ACHN (cell line): ENCODE measurements around the gene UGCG.

Experiments used
- DNase-seq: peaks from one replicate; pipeline ENCODE4 v3.0.0-alpha.2; 2015
- in situ Hi-C: cut with HindIII; loops from 2 replicates; pipeline ENCODE4 v1.10.0; 2017; ENCODE audit warnings: low sequenced_read_pairs, low pct_ligation_motif_present, low pct_unique_long_range_greater_than_20kb

Gene UGCG

DNA sequence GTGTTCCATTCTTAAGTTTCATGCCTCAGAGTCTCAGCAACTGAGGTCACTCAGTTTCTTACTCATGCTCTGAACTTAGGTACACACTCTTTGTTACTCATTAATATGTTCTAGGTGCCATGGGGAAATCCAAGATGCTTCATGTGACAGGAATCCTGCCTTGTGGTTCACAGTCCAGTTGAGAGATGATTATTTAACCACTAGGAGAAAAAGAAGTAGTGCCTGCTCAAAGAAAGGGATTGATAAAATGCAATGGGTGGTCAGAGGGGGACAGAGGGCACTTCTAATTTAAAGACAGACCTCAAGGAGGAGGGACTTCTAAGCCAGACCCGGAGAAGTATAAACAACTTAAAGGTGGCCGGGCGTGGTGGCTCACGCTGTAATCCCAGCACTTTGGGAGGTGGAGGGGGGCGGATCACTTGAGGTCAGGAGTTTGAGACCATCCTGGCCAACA, 69.0 kb downstream of the UGCG start:
- in situ Hi-C loops: no loop called here
- DNase-seq: peak; percentile 98

DNA sequence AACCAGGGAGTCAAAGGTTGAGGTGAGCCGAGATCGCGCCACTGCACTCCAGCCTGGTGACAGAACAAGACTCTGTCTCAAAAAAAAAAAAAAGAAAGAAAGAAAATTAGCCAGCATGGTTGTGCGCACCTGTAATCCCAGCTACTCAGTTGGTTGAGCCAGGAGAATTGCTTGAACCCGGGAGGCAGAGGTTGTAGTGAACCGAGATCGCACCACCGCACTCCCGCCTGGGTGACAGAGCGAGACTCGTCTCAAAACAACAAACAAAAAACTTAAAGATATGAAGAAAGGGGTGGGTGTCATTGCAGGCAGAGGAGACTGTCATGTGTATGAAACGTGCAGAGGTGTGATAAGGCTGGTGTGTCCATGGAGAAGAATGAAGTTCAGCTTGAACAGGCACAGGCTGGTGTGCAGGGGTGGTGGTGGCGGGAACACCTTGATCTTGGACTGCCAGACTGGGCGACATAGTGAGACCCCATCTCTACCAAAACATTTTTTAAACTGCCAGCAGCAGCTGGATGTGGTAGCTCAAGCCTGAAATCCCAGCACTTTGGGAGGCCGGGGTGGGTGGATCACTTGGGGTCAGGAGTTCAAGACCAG, 69.6 kb downstream of the UGCG start:
- in situ Hi-C loops: no loop called here
- DNase-seq: no peak

DNA sequence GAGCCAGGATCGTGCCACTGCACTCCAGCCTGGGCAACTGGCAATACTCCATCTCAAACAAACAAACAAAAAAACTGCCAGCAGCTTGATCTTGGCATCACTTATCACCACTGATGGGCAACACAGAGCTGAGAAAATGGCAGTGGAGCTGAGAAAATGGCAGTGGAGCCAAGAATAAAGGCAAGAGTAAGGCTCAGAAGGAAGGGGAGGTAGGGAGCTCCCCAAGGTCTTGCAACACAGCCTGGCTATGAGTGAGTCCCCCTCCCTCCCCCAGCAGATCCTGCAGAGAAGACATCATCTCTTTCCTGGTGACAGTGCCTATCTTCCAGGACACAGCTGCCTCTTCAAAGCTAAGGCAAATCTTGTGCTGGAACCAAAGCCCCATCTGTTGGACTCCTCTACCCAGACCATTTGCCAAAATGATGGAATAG, 70.3 kb downstream of the UGCG start:
- no peak for DNase-seq
- in situ Hi-C loops: no loop called here

DNA sequence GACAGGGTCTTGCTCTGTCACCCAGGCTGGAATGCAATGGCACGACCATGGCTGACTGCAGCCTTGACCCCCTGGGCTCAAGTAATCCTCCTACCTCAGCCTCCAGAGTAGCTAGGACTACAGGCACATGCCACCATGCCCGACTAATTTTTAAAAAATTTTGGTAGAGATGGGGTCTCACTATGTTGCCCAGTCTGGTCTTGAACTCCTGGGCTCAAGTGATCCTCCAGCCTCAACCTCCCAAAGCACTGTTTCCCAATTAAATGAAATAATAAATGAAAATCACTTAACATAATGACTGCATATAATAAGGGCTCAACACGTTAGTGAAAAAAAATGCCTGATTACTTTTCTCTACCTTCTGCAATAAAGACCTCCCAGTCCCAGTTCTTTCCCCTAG, 71.0 kb downstream of the UGCG start:
- in situ Hi-C loops: no loop called here
- DNase-seq: no peak

DNA sequence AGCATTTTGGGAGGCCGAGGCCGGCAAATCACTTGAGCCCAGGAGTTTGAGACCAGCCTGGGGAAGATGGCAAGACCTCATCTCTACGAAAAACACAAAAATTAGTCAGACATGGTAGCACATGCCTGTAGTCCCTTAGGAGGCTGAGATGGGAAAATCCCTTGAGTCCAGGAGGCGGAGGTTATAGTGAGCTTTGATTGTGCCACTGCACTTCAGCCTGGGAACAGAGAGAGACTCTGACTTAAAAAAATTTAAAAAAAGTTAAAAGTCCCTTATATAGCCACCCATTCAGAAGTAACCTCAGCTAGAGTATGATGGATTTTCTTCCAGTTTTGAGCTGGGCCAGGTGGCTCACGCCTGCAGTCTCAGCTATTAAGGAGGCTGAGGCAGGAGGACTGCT, 72.4 kb downstream of the UGCG start:
- in situ Hi-C loops: no loop called here
- DNase-seq: no peak

DNA sequence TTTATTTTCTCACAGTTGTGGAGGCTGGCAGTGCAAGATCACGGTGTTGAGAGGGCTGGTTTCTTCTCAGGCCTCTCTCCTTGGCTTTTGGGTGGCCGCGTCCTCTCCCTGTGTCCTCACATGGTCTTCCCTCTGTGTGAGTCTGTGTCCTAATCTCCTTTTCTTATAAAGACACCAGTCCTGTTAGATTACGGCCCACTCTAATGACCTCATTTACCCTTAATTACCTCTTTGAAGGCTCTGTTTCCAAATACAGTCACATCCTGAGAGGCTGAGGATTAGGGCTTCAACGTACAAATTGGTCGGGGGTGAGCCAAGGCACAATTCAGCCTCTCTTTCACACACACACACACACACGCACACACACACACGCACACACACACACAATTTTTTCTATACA, 73.0 kb downstream of the UGCG start:
- in situ Hi-C loops: no loop called here
- DNase-seq: no peak

DNA sequence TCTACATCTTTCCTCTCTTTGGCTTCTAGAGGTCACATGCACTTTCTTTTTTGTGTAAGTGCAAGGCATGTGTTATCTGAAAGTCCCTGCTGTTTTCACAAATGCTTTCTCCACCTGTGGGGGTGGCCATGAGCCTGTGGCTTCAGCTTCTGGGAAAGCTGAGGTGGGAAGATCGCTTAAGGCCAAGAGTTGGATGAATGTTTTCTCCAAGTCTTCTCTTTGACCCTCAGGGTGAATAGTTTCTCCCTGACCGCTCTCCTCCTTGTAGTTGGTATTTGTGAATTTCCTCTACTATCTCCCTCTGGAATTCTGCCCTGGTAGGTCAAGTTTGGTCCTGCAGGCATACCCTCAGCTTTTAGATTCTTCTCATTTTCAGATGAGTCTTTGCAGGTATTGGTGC, 74.2 kb downstream of the UGCG start:
- no peak for DNase-seq
- in situ Hi-C loops: no loop called here

DNA sequence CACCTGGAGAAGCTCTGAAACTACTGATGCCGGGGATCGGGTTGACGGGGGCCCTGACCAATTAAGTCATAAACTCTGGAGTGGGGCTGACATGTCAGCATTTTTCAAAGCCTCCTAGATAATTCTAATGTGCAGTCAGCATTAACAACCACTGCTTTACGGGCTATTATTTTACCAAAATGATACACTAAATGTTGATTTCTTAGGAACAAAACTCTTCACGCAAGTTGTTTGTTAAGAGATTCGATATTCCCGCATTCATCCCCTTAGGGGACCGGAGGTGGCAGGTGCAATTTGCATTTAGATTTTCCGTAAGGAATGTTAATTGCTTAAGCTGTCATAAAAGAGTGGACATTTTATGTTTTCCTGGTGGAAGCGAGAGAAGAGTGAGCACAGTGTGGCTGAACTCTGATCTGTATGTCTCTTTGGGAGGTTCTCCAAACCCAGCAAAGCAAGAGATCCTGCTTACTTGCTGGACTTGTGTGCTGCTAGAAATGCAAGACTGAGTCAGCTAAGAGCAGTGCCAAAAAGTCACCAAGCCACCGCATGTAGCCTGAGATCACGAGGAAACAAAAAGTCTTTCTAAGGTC, 77.6 kb downstream of the UGCG start:
- no peak for DNase-seq

DNA sequence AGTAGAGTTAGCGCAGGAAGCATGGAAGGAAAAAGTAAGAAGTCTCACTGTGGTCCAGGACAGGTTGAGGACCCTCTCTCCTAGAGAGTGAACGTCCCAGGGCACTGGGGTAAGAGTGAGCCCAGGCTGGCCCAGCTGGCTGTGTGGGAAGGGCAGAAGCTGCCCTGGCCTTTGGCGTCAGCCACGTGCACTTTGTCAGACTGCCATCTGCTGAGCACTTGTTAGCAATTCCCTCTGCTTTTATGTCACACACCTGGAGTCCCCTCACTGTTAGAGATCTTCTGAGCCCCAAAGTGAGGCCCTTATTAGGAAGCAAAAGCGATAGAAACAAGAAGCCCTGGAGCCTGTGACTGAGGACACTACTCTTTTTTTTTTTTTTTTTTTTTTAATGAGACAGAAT, 79.1 kb downstream of the UGCG start:
- DNase-seq: no peak

More for the DNA sequence above, 77.6 kb downstream of the UGCG start:
- in situ Hi-C loops: no loop called here

DNA sequence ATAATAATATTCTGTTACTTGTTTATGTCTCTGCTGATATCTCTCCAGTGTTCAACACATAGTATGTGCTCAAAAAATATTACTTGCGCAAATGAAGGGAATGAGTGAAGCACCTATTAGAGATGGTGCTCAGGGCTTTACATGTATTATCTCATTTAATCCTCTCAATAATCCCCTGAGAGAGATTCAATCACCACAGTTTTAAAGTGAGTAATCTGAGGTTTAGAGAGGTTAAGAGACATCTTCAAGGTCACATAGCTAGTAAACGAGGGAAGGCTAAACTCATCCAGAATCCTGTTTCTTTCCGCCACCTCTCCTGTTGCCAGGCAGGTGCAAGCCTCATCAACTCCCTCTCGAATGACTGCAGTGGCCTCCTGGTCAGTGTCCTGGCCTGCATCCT, 82.0 kb downstream of the UGCG start:
- in situ Hi-C loops: no loop called here
- no peak for DNase-seq

More for the DNA sequence above, 79.1 kb downstream of the UGCG start:
- in situ Hi-C loops: no loop called here

DNA sequence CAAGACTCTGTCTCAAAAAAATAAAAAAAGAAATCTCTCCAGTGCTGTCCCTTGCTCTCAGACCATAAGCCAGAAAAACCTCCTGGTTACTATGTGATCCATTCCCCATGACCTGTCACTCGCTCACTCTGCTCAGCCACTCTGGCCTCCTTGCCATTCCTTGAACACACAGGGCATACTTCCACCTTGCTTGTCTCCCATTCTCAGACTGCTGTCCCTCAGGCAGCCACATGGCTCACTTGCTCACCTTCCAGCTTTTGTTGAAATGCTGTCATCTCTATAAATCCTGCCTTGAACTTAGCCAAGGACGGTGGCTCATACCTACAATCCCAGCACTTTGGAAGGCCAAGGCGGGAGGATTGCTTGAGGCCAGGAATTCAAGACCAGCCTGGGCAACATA, 82.9 kb downstream of the UGCG start:
- in situ Hi-C loops: no loop called here
- no peak for DNase-seq

DNA sequence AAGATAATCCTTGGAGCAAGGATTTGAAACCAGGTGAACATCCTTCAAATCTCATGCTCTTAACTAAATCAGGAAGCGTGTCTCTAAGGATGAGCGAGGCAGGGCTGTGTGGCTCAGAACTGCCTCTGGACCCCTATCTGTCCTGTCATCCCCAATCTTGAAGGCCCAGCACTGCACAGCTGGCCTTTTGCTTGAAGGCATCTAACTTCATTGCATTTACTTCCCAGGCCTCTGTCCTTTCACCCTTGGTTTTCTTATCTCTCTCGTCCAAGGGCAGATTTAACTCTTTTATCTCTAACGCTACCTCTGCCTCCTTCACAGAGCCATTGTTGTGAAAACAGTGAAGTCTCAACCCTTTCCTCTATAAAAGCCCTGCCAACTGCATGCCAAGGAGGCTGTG, 83.8 kb downstream of the UGCG start:
- in situ Hi-C loops: no loop called here
- DNase-seq: no peak

DNA sequence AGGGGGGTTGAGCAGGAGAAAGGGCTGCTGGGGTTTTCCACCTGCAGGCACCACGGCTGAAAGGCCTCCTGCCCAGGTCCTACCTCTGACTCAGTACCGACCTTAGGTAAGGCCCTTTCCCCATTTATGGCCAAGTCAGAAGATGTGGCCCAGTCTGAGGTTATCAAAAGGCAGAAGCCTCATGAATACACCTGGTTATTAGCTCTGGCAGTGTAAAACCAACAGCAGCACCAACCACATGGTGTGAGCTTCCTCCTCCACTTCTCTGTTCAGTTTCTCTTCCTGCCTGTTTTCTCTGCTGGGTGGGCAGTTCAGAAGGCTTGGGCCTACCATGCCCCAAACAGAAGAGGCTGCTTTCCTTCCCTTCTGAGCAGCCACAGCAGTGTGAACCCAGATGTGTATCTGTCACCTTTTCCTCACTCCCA, 86.9 kb downstream of the UGCG start:
- DNase-seq: no peak
- in situ Hi-C loops: no loop called here

DNA sequence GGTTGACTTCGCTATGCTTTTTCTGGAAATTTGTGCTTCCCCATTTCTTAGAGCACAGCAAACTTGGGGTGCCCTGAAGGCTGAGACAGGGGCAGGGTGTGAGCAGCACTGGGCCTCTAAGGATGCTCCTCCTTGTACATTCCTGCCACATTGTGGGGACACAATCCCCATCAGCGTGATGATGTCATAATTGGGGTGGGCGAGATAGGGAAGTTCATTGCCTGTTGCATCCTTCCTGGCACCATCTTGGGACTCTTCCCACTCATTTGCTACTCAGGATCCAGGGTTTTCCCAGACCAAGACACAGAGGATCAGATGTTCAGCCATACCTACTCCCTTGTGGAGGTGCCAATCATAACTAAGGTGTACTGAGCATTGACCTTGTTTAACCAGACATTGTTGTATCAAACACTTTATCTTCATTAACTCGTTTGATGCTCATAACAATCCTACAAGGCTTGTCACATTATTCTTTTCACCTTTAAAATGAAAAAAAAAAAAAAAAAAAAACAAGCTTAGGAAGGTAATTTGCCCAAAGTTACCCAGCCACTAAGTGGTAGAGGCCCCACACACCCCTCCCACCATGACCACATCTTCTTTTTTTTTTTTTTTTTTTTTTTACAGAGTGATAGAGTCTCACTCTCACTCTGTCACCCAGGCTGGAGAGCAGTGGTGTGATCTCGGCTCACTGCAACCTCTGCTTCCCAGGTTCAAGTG, 87.6 kb downstream of the UGCG start:
- in situ Hi-C loops: no loop called here
- no peak for DNase-seq
